Measurements from ENCODE around the gene EEF1AKMT2. TPM values are rescaled to one million over a fixed set of nuclear protein-coding genes. Genes with fewer than 3 reads are reported as not detected.
A peak's percentile ranks its signal among the peaks of the same experiment; 100 is the strongest.
"Not testable (repeated sequence)": the region's sequence is repeated elsewhere in the genome, so short reads cannot be mapped to it uniquely, and the experiment has no call there.

The EEF1AKMT2 gene
- total and polyA plus RNA-seq, 9 donors = 11.9 to 25.8 (median 20.5) TPM

DNA sequence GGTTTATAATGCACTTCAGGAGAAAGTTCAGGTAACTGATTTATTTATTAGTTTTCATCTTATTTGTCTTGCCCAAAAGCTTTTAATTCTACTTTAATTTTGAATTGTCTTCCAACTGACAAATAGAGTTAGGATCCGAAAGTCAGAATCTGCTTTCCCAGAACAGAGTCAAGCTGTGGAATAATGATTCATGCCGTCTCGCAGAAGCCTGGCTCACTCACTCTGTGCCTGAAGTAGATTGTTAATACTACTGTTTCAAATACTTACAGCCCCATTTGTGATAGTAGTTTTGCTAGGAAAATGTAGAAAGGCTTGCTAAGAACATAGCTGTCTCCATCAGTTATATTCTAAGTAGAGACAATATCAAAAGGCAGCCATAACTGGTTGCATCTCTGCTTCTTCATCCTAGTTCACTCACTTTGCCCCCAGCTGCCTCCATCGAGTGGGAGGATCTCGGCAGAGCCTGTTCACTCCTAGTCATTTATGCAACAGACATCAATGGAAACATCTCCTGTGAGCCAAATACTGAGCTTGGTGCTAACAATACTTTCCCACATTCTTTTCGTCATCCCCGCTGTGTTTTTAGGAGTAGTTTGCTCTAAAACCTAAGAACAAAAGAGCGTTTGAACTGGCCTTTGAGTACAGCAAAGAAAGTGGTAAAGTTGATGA, 37.9 kb upstream of the EEF1AKMT2 start:
- TF ChIP-seq EP300 (IDR thresholded peaks at IDR 0.05) = no peak
- TF ChIP-seq POLR2A (IDR thresholded peaks at IDR 0.05) = no peak
- TF ChIP-seq CTCF (IDR thresholded peaks at IDR 0.05) = no peak
- no peaks in the 10 kb centered on the region for H3K4me1 ChIP-seq (ENCODE audit: insufficient read depth)
- no peak overlapping the region for H3K4me3 ChIP-seq
- H3K9me3 ChIP-seq = no peaks in the 10 kb centered on the region
- no peak for DNase-seq
- no peak overlapping the region for H3K27ac ChIP-seq
- intact Hi-C loops (cut with DNase I) = loop anchor here (2.0 to 10.0 kb wide), 5 partner anchors 65 to 305 kb away; no protein-coding TSS in a partner anchor
- WGBS, 3 donors = 90 to 91% (median 90%) methylated on average over 8 of the region's 8 CpGs
- H3K27me3 ChIP-seq = no peaks in the 10 kb centered on the region
- H3K36me3 ChIP-seq = no peaks in the 10 kb centered on the region

- TF ChIP-seq CTCF (IDR thresholded peaks at IDR 0.05) (peak; percentile 22 to 33 (median 24)), EP300 (IDR thresholded peaks at IDR 0.05) (no peak), POLR2A (IDR thresholded peaks at IDR 0.05) (no peak)
- no peaks in the 10 kb centered on the region for H3K36me3 ChIP-seq
- no peak for DNase-seq
- H3K9me3 ChIP-seq = no peaks in the 10 kb centered on the region
- no peaks in the 10 kb centered on the region for H3K27me3 ChIP-seq
- H3K4me1 ChIP-seq (ENCODE audit: insufficient read depth) = no peaks in the 10 kb centered on the region
- intact Hi-C loops (cut with DNase I) = loop anchor here in 3 of 4 donors (5.0 to 10.0 kb wide), 4 partner anchors 63 to 303 kb away; no protein-coding TSS in a partner anchor
- WGBS, 3 donors = 33 to 42% (median 34%) methylated on average over 3 of the region's 3 CpGs
- H3K27ac ChIP-seq = no peak overlapping the region
- H3K4me3 ChIP-seq = no peak overlapping the region
Measured at GRCh38 chr10:124827474-124827873, 35.8 kb upstream of the EEF1AKMT2 start.

GRCh38 chr10:124826262-124826661, 34.6 kb upstream of the EEF1AKMT2 start:
- TF ChIP-seq EP300 (IDR thresholded peaks at IDR 0.05) = no peak
- TF ChIP-seq CTCF (IDR thresholded peaks at IDR 0.05) = no peak
- TF ChIP-seq POLR2A (IDR thresholded peaks at IDR 0.05) = no peak
- H3K36me3 ChIP-seq = no peaks in the 10 kb centered on the region
- intact Hi-C loops (cut with DNase I) = loop anchor here in 3 of 4 donors (5.0 to 10.0 kb wide), 4 partner anchors 61 to 301 kb away; no protein-coding TSS in a partner anchor
- no peaks in the 10 kb centered on the region for H3K27me3 ChIP-seq
- H3K4me1 ChIP-seq (ENCODE audit: insufficient read depth) = no peaks in the 10 kb centered on the region
- H3K27ac ChIP-seq = no peak overlapping the region
- no peak overlapping the region for H3K4me3 ChIP-seq
- WGBS, 3 donors = 94 to 95% (median 95%) methylated on average over 4 of the region's 4 CpGs
- DNase-seq = no peak
- H3K9me3 ChIP-seq = no peaks in the 10 kb centered on the region

GRCh38 chr10:124825702-124826101, 34.0 kb upstream of the EEF1AKMT2 start:
- DNase-seq = no peak
- Histone ChIP-seq H3K9me3 (no peaks in the 10 kb centered on the region), H3K27ac (no peak overlapping the region), H3K4me3 (no peak overlapping the region), H3K4me1 (ENCODE audit: insufficient read depth) (no peaks in the 10 kb centered on the region), H3K36me3 (no peaks in the 10 kb centered on the region), H3K27me3 (no peaks in the 10 kb centered on the region)
- no peak for TF ChIP-seq CTCF (IDR thresholded peaks at IDR 0.05)
- no peak for TF ChIP-seq POLR2A (IDR thresholded peaks at IDR 0.05)
- intact Hi-C loops (cut with DNase I) = loop anchor here in 3 of 4 donors (5.0 to 10.0 kb wide), 4 partner anchors 61 to 301 kb away; no protein-coding TSS in a partner anchor

DNA sequence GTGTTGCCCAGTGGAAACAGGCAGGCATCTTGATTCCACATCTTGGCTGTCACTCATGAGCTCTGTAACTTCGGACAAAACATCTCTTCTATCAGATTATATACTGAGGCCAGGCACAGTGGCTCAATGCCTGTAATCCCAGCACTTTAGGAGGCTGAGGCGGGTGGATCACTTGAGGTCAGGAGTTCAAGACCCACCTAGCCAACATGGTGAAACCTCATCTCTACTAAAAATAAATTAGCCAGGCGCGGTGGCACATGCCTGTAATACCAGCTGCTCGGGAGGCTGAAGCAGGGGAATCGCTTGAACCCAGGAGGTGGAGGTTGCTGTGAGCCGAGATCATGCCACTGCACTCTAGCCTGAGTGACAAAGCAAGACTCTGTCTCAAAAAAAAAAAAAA, 33.2 kb upstream of the EEF1AKMT2 start:
- H3K4me1 ChIP-seq (ENCODE audit: insufficient read depth); H3K4me3 ChIP-seq; H3K9me3 ChIP-seq; H3K27ac ChIP-seq; H3K27me3 ChIP-seq; DNase-seq; H3K36me3 ChIP-seq: not testable (repeated sequence)
- 93 to 94% (median 94%) methylated on average over 7 of the region's 7 CpGs for WGBS, 3 donors
- intact Hi-C loops (cut with DNase I) = loop anchor here in 3 of 4 donors (5.0 to 10.0 kb wide), 4 partner anchors 60 to 300 kb away; no protein-coding TSS in a partner anchor
